GM12878 (cell line): ENCODE measurements around the gene TDRKH.

Source experiments
- ATF7 ChIP-seq: fragments of 450-650 bp; IDR thresholded peaks from 2 replicates; pipeline ENCODE4 v1.6.1; 2016; ENCODE audit warnings: low read depth, mild to moderate bottlenecking
- BMI1 ChIP-seq: fragments of 450-650 bp; IDR thresholded peaks from 2 replicates; pipeline ENCODE4 v1.6.1; 2016; ENCODE audit warnings: mild to moderate bottlenecking, moderate library complexity, borderline replicate concordance
- DPF2 ChIP-seq: fragments of 450-650 bp; IDR thresholded peaks from 2 replicates; pipeline ENCODE4 v1.6.1; 2017; ENCODE audit warnings: mild to moderate bottlenecking
- MYC ChIP-seq: IDR thresholded peaks from 2 replicates; pipeline ENCODE4 v1.6.1; 2011; ENCODE audit warnings: mild to moderate bottlenecking, low read length, moderate library complexity, inconsistent platforms; ENCODE audit not compliant: insufficient read depth, insufficient replicate concordance, insufficient read length, severe bottlenecking
- NBN ChIP-seq: fragments of 450-650 bp; IDR thresholded peaks from 2 replicates; pipeline ENCODE4 v1.6.1; 2016
- POLR2A ChIP-seq: IDR thresholded peaks from 2 replicates; pipeline ENCODE4 v1.6.1; 2011; ENCODE audit warnings: low read depth, mild to moderate bottlenecking, low read length
- ZNF274 ChIP-seq: IDR thresholded peaks from one replicate; pipeline ENCODE4 v1.8.0; 2011; ENCODE audit not compliant: insufficient read length, insufficient read depth
- TF ChIP-seq, protein P1 (sequence below), 3 experiments: IDR thresholded peaks in 2 of 3; conservative IDR thresholded peaks in 1 of 3; 2 replicates each; pipeline ENCODE4 v1.5.1; 2011; ENCODE audit warnings: low read depth in 3 of 3, low read length in 3 of 3, mild to moderate bottlenecking in 3 of 3, control low read depth in 2 of 3, moderate library complexity in 2 of 3, inconsistent platforms in 1 of 3, mixed read lengths in 1 of 3; ENCODE audit not compliant: control insufficient read depth in 2 of 3, insufficient read depth in 1 of 3; ENCODE audit errors: extremely low read depth in 1 of 3

DNA sequence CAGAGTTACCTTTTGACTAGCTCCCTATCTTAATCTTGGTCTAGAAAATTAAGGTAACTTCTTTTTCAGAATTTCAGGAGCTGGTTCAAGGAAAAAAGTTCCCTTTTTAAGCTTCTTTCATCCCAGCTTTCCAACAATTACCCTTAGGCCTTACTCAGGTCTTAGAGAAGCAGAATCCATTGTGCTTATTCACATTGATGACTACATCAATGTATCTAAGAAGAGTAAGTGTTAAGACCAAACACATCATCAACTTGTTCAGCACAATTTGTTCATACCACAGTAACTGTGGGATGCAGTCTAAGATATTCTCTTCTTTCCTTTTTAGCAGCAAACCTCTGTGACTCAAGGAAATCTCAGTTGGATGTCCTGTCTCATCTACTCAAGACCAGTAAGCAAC lies 31.1 kb downstream of the TDRKH start:
- no peak for TF ChIP-seq ATF7
- no peak for TF ChIP-seq NBN
- TF ChIP-seq, protein P1, sequence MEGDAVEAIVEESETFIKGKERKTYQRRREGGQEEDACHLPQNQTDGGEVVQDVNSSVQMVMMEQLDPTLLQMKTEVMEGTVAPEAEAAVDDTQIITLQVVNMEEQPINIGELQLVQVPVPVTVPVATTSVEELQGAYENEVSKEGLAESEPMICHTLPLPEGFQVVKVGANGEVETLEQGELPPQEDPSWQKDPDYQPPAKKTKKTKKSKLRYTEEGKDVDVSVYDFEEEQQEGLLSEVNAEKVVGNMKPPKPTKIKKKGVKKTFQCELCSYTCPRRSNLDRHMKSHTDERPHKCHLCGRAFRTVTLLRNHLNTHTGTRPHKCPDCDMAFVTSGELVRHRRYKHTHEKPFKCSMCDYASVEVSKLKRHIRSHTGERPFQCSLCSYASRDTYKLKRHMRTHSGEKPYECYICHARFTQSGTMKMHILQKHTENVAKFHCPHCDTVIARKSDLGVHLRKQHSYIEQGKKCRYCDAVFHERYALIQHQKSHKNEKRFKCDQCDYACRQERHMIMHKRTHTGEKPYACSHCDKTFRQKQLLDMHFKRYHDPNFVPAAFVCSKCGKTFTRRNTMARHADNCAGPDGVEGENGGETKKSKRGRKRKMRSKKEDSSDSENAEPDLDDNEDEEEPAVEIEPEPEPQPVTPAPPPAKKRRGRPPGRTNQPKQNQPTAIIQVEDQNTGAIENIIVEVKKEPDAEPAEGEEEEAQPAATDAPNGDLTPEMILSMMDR (IDR thresholded peaks at IDR 0.05 in 2 of 3, conservative IDR thresholded peaks at IDR 0.05 in 1 of 3; ENCODE audit: control insufficient read depth in 2 of 3, extremely low read depth in 1 of 3, insufficient read depth in 1 of 3, low read depth in 3 of 3, low read length in 3 of 3), result no peak
- TF ChIP-seq POLR2A, result no peak
- TF ChIP-seq BMI1, result no peak
- TF ChIP-seq DPF2, result no peak
- TF ChIP-seq ZNF274, result no peak
- no peak for TF ChIP-seq MYC
